Body of pancreas (tissue), 4 donors: ENCODE results near the gene VGLL1. TPM values are rescaled to one million over a fixed set of nuclear protein-coding genes. Genes with fewer than 3 reads are reported as not detected.

ENCODE experiments used
- ATAC-seq: fragments of 150-250 bp; one replicate; pipeline ENCODE4 v1.9.1; 2016
- DNase-seq, 4 donors: peaks; one replicate each; pipeline ENCODE4 v3.0.0-alpha.2; 2019
- H3K27ac ChIP-seq, 4 donors: fragments of 200-600 bp; sonication (generic); 1 replicate in 3 of 4; 2 replicates in 1 of 4; pipeline versions ENCODE4 v1.5.1 to v1.6.1; 2016 to 2019; ENCODE audit warnings: mild to moderate bottlenecking in 1 of 4, mixed read lengths in 1 of 4, moderate library complexity in 1 of 4
- H3K27me3 ChIP-seq, 2 donors: fragments of 200-600 bp; sonication (generic); one replicate each; pipeline ENCODE4 v1.6.0; 2016; ENCODE audit warnings: mild to moderate bottlenecking in 1 of 2
- H3K36me3 ChIP-seq, 2 donors: fragments of 200-600 bp; sonication (generic); replicated peaks in 1 of 2; 2 replicates each; pipeline ENCODE4 v1.5.1; 2016; ENCODE audit warnings: low read depth in 2 of 2; ENCODE audit not compliant: insufficient read depth in 1 of 2
- H3K4me1 ChIP-seq: fragments of 200-600 bp; sonication (generic); one replicate; pipeline ENCODE4 v1.6.0; 2016
- H3K4me3 ChIP-seq, 2 donors: fragments of 200-600 bp; sonication (generic); 1 replicate in 1 of 2; 2 replicates in 1 of 2; pipeline ENCODE4 v1.5.1; 2016 to 2019
- H3K9me3 ChIP-seq, 3 donors: fragments of 200-600 bp; sonication (generic); 1 replicate in 2 of 3; 2 replicates in 1 of 3; pipeline ENCODE4 v1.5.1; 2016
- POLR2A ChIP-seq, 3 donors: fragments of 450-650 bp; IDR thresholded peaks; one replicate each; pipeline ENCODE4 v1.6.1; 2016; ENCODE audit warnings: antibody characterized with exemption in 3 of 3, mild to moderate bottlenecking in 2 of 3
- WGBS, 2 donors: methylation state at CpG; one replicate each; pipeline ENCODE4 v1.1.5; 2017; 5-methylcytosine and 5-hydroxymethylcytosine counted together
- intact Hi-C: fragments of 100-400 bp; cut with DNase I; formaldehyde crosslinking; loops from one replicate; pipeline ENCODE4 v1.15.1; 2023
- total RNA-seq, 2 donors: library from RNA; depleted of rRNA; stranded (reverse); fragments of >200 nt; gene quantifications; one replicate each; pipeline ENCODE4 v1.1.0, GENCODE V29; 2016
- TF ChIP-seq, protein P1 (sequence below), 7 experiments: fragments of 450-650 bp in 4 of 7; fragments of 200-600 bp in 3 of 7; sonication (generic) in 3 of 7; IDR thresholded peaks; one replicate each; pipeline ENCODE4 v1.5.1; 2016 to 2019; ENCODE audit warnings: antibody characterized with exemption in 7 of 7

VGLL1 gene
- total RNA-seq, 2 donors from 2014 or later = 1.0 TPM; not detected in 1

DNA sequence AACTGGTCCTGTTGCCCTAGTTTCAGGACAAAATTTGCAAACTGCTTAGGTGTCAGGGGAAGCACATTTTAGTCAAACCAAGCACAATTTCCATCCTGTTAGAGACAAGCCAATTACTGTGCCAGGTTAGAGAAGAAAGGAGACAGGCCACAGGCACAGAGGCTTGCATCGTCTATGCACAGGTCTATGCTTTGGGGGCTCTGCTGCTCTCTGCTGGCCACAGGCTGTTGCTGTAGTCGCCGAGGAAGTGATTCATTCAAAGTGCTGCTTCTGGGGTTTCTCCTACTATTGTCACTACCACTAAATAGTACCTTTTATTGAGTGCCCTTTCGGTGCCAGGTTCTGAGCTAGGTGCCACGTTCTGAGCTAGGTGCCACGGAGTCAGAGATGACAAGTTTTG is 45.5 kb downstream of the VGLL1 start:
- Histone ChIP-seq H3K36me3 (no peaks in the 10 kb centered on the region), H3K4me3 (no peak overlapping the region), H3K4me1 (no peaks in the 10 kb centered on the region), H3K27me3 (no peaks in the 10 kb centered on the region), H3K9me3 (no peaks in the 10 kb centered on the region), H3K27ac (no peak overlapping the region)
- intact Hi-C loops = no loop called here
- 1 to 9% methylated on average over 3 to 6 of the region's 6 CpGs for WGBS, 2 donors
- TF ChIP-seq, protein P1, sequence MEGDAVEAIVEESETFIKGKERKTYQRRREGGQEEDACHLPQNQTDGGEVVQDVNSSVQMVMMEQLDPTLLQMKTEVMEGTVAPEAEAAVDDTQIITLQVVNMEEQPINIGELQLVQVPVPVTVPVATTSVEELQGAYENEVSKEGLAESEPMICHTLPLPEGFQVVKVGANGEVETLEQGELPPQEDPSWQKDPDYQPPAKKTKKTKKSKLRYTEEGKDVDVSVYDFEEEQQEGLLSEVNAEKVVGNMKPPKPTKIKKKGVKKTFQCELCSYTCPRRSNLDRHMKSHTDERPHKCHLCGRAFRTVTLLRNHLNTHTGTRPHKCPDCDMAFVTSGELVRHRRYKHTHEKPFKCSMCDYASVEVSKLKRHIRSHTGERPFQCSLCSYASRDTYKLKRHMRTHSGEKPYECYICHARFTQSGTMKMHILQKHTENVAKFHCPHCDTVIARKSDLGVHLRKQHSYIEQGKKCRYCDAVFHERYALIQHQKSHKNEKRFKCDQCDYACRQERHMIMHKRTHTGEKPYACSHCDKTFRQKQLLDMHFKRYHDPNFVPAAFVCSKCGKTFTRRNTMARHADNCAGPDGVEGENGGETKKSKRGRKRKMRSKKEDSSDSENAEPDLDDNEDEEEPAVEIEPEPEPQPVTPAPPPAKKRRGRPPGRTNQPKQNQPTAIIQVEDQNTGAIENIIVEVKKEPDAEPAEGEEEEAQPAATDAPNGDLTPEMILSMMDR (IDR thresholded peaks at IDR 0.05) = peak in 6 of 7 experiments; percentile 24 to 43 (median 32)
- TF ChIP-seq POLR2A (IDR thresholded peaks at IDR 0.05) = no peak
- ATAC-seq = peak; percentile 55
- peak; percentile 15 to 52 (median 44) for DNase-seq

DNA sequence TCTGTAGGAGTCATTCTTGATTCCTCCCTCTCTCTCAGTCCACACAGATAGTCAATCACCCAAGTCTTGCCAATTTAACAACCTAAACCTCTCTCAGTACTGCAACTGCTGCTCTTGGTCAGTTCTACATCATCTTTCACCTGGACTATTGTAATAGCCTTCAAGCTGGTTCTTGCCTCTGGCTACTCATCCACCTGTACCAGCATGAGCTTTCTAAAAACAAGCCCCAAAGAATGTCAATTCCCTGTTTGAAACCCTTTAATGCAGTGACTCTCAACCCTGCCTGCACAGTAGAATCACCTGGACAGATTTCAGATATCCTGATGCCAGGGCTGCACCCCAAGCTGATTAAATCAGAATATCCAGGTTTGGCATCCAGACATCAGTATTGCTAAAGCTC is 48.3 kb downstream of the VGLL1 start:
- Histone ChIP-seq H3K4me3 (no peak overlapping the region), H3K9me3 (no peaks in the 10 kb centered on the region), H3K27me3 (no peaks in the 10 kb centered on the region), H3K4me1 (no peaks in the 10 kb centered on the region), H3K36me3 (no peaks in the 10 kb centered on the region), H3K27ac (no peak overlapping the region)
- ATAC-seq (no peak), DNase-seq (no peak)
- no peak for TF ChIP-seq POLR2A (IDR thresholded peaks at IDR 0.05)
- TF ChIP-seq, protein P1 (IDR thresholded peaks at IDR 0.05) = no peak
- intact Hi-C loops = no loop called here

DNA sequence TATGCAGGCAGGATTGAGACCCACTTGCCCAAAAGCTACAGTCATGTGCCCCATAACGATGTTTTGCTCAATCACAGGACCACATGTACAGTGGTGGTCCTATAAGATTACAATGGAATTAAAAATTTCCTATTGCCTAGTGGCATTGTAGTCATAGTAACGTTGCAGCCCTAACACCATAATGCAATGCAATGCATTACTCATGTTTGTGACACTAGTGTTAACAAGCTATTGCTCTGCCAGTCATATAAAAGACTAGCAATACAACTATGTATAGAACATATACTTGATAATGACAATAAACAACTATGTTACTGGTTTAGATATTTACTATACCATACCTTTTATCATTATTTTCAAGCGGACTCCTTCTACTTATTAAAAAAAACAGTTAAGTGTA is 50.6 kb downstream of the VGLL1 start:
- no peaks in the 10 kb centered on the region for H3K9me3 ChIP-seq
- DNase-seq = no peak
- H3K36me3 ChIP-seq = no peaks in the 10 kb centered on the region
- H3K4me3 ChIP-seq = no peak overlapping the region
- H3K27ac ChIP-seq = no peak overlapping the region
- 52 to 69% methylated on average over 3 of the region's 3 CpGs for WGBS, 2 donors
- intact Hi-C loops = no loop called here
- H3K27me3 ChIP-seq = no peaks in the 10 kb centered on the region
- no peaks in the 10 kb centered on the region for H3K4me1 ChIP-seq
- TF ChIP-seq, protein P1 (IDR thresholded peaks at IDR 0.05) = no peak
- no peak for TF ChIP-seq POLR2A (IDR thresholded peaks at IDR 0.05)
- no peak for ATAC-seq

DNA sequence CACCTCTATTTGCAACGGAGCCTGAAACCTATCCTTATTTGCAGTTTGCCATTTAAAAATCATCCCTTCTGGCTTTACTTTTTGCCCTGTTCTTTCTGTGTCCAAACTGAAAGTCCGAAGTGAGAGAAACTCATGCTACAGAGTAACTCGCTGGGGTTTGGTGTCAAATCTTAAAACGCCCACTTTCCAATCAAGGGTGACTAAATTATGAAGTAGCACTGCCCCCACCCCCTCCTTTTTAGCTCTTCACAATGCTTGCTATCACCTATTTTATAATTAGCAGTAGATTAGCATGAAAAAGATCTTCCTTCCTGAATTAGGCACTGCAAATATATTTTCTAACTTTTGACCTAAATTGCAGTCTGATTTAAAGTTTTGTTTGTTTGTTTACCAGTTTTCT is 52.5 kb downstream of the VGLL1 start:
- Histone ChIP-seq H3K4me1 (no peaks in the 10 kb centered on the region), H3K4me3 (no peak overlapping the region), H3K36me3 (no peaks in the 10 kb centered on the region), H3K27ac (no peak overlapping the region), H3K27me3 (no peaks in the 10 kb centered on the region), H3K9me3 (no peaks in the 10 kb centered on the region)
- ATAC-seq (no peak), DNase-seq (no peak)
- no peak for TF ChIP-seq POLR2A (IDR thresholded peaks at IDR 0.05)
- TF ChIP-seq, protein P1 (IDR thresholded peaks at IDR 0.05) = no peak
- WGBS, 2 donors = 52 to 55% methylated on average over 4 of the region's 4 CpGs
- intact Hi-C loops = no loop called here

DNA sequence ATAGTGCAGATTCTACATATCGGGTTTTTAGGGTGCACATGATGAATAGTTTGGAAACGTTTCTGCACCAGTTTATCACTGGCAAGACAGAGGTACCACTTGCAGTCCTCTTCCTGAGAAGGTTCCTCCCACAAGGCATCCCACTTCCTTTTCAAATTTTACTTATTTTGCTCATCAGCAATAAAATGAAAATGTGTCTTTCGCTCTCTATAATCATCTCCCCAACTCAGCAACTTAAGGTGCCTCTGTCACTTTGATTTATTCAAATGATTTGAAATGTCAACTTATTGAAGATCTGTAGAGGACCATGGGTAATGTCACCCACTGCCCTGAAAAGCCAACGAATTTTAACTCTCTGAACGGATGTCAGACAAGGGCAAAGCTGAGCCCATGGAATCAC is 53.2 kb downstream of the VGLL1 start:
- H3K4me1 ChIP-seq = no peaks in the 10 kb centered on the region
- H3K4me3 ChIP-seq = no peak overlapping the region
- H3K36me3 ChIP-seq = no peaks in the 10 kb centered on the region
- H3K27me3 ChIP-seq = no peaks in the 10 kb centered on the region
- ATAC-seq (no peak), DNase-seq (no peak)
- intact Hi-C loops = no loop called here
- no peak overlapping the region for H3K27ac ChIP-seq
- no peaks in the 10 kb centered on the region for H3K9me3 ChIP-seq
- TF ChIP-seq, protein P1 (IDR thresholded peaks at IDR 0.05) = no peak
- TF ChIP-seq POLR2A (IDR thresholded peaks at IDR 0.05) = no peak
- 41 to 62% methylated on average over 5 of the region's 5 CpGs for WGBS, 2 donors
